Loucy (cell line): ENCODE data around the gene SDK1.

ENCODE experiments used
- CTCF ChIP-seq: fragments of 200-600 bp; sonication (generic); conservative IDR thresholded peaks from 2 replicates; pipeline ENCODE4 v1.5.1; 2014; ENCODE audit warnings: mild to moderate bottlenecking, antibody characterized with exemption, low read length
- EZH2phosphoT487 ChIP-seq: fragments of 200-600 bp; IDR thresholded peaks from 2 replicates; pipeline ENCODE4 v1.6.1; 2018; ENCODE audit warnings: antibody characterized with exemption, mild to moderate bottlenecking, moderate library complexity, borderline replicate concordance

GRCh38 chr7:4174884-4175283 lies 873.8 kb downstream of the SDK1 start:
- TF ChIP-seq CTCF, result no peak
- no peak for TF ChIP-seq EZH2phosphoT487
